NT2/D1 (cell line): ENCODE measurements around the gene ATP8B1.

ENCODE experiments used
- YY1 ChIP-seq: IDR thresholded peaks from 2 replicates; pipeline ENCODE4 v1.6.1; 2011; ENCODE audit not compliant: insufficient read length, insufficient read depth
- ZNF274 ChIP-seq: IDR thresholded peaks from 2 replicates; pipeline ENCODE4 v1.6.1; 2011; ENCODE audit warnings: mild to moderate bottlenecking, low read depth, low read length

DNA sequence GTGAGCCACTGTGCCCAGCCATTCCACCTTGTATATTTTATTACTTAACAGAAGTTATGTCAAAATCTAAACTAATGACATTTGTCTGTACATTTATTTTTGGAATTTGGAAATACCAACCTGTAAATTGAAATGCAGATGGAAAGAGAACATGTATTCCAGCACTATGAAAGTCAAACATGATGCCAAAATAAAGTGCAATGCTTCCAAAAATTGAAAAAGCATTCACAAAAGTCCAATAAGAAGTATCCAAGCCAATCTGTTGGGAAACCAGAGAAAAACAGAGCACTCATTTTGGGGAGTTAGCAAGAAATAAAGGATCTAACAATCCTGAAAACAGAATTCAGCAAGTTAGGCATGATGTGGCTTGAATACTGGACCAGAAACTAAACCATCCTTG lies 151.2 kb downstream of the ATP8B1 start:
- TF ChIP-seq YY1 (no peak), ZNF274 (no peak)
